ENCODE results near the gene P2RY14.

- TF ChIP-seq EZH2 (IDR thresholded peaks at IDR 0.05; ENCODE audit: borderline replicate concordance, low read depth, low read length, severe bottlenecking) (no peak), CTCF (IDR thresholded peaks at IDR 0.05; ENCODE audit: extremely low read depth in 1 of 2, insufficient read depth in 1 of 2, low read depth in 1 of 2, low read length in 2 of 2) (no peak), POLR2A (IDR thresholded peaks at IDR 0.05; ENCODE audit: low read depth, low read length) (no peak), POLR2AphosphoS5 (IDR thresholded peaks at IDR 0.05; ENCODE audit: insufficient read depth, low read depth, low read length) (no peak), MAX (IDR thresholded peaks at IDR 0.05; ENCODE audit: insufficient read depth, insufficient read length) (no peak)
Measured at GRCh38 chr3:151275091-151275490, 3.3 kb downstream of the P2RY14 start.

Data from endothelial cell of umbilical vein (primary cell).